Gastroesophageal sphincter (tissue), 3 donors: ENCODE data around the gene EVA1A.

ENCODE experiments used
- CTCF ChIP-seq, 4 experiments: fragments of 200-600 bp in 2 of 4; fragments of 450-650 bp in 2 of 4; sonication (generic) in 1 of 4; IDR thresholded peaks; one replicate each; pipeline ENCODE4 v1.5.1; 2017 to 2019; ENCODE audit warnings: antibody characterized with exemption in 4 of 4, mild to moderate bottlenecking in 2 of 4, moderate library complexity in 2 of 4
- POLR2A ChIP-seq, 2 donors: fragments of 450-650 bp; IDR thresholded peaks; one replicate each; pipeline ENCODE4 v1.6.1; 2017; ENCODE audit warnings: antibody characterized with exemption in 2 of 2, mild to moderate bottlenecking in 2 of 2, moderate library complexity in 1 of 2

DNA sequence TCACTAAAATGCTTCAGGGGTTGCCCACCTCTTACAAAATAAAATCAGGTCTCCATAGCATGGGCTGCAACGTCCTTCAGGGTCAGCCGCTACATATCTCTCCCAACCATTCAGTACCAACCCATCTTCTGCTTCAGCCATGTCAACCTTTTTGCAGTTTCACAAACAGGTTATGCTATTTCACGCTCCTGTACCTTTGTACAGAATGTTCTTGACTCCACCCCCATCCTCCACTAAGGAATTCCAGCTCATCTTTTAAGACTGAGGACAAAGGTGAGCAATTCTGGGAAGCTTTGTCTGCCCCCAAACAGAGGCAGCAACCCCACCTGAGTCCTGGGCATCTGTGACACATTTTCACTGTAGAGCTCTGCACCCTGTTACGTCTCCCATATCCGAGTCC lies 8.8 kb upstream of the EVA1A start:
- TF ChIP-seq POLR2A (IDR thresholded peaks at IDR 0.05) (no peak), CTCF (IDR thresholded peaks at IDR 0.05) (no peak)
